Chondrocyte (in vitro differentiated cells): Measurements from ENCODE around the gene MAGOHB. TPM values are rescaled to one million over a fixed set of nuclear protein-coding genes. Genes with fewer than 3 reads are reported as not detected.
A peak's percentile ranks its signal among the peaks of the same experiment; 100 is the strongest.

Source experiments
- DNase-seq: peaks from one replicate; pipeline ENCODE4 v3.0.0; 2021; ENCODE audit warnings: mixed read lengths, low spot score
- H3K27ac Mint-ChIP-seq: one replicate; pipeline ENCODE4 v1.8.0; 2021; ENCODE audit warnings: mild to moderate bottlenecking, moderate library complexity, mixed read lengths; ENCODE audit not compliant: unreplicated experiment
- H3K27me3 Mint-ChIP-seq: 2 replicates; pipeline ENCODE4 v1.8.0; 2021; ENCODE audit warnings: low read depth, mixed read lengths
- H3K36me3 Mint-ChIP-seq: 2 replicates; pipeline ENCODE4 v1.8.0; 2021; ENCODE audit warnings: low read depth, mixed read lengths
- H3K4me1 Mint-ChIP-seq: 2 replicates; pipeline ENCODE4 v1.8.0; 2021; ENCODE audit warnings: low read depth, mild to moderate bottlenecking, mixed read lengths
- H3K4me3 Mint-ChIP-seq: one replicate; pipeline ENCODE4 v1.8.0; 2021; ENCODE audit warnings: mild to moderate bottlenecking, moderate library complexity, mixed read lengths; ENCODE audit not compliant: unreplicated experiment
- H3K9me3 Mint-ChIP-seq: 2 replicates; pipeline ENCODE4 v1.8.0; 2021; ENCODE audit warnings: low read depth, mixed read lengths
- total RNA-seq: library from RNA; stranded (reverse); gene quantifications from 3 replicates; pipeline ENCODE4 v1.2.1, GENCODE V29; 2021
- TF ChIP-seq, protein P1 (sequence below): fragments of 200-600 bp; sonication (generic); IDR thresholded peaks from 2 replicates; pipeline ENCODE4 v1.5.0; 2021; ENCODE audit warnings: antibody characterized with exemption, mild to moderate bottlenecking, moderate library complexity

Gene MAGOHB
- total RNA-seq, 1 donor from 2014 or later = 40.9 TPM

DNA sequence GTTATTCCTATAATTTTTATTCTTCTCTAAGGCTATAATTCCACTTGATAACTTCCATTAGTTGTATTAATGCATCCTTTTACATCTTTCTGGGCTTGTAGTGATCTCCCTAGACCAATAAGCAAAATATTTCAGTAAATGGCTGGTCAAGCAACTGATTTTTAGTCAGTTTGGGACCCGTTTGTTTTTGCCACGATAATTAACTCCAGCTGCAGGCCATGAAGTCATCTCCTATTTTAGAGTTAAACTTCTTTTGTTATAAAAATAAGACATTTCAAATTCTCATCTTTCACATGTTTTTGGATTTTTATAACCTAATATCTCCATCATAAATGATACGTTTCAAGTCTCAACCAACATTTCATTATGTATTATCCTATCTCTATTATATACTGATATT is 49.4 kb downstream of the MAGOHB start:
- H3K36me3 Mint-ChIP-seq = no peaks in the 10 kb centered on the region
- H3K9me3 Mint-ChIP-seq = no peaks in the 10 kb centered on the region
- TF ChIP-seq, protein P1, sequence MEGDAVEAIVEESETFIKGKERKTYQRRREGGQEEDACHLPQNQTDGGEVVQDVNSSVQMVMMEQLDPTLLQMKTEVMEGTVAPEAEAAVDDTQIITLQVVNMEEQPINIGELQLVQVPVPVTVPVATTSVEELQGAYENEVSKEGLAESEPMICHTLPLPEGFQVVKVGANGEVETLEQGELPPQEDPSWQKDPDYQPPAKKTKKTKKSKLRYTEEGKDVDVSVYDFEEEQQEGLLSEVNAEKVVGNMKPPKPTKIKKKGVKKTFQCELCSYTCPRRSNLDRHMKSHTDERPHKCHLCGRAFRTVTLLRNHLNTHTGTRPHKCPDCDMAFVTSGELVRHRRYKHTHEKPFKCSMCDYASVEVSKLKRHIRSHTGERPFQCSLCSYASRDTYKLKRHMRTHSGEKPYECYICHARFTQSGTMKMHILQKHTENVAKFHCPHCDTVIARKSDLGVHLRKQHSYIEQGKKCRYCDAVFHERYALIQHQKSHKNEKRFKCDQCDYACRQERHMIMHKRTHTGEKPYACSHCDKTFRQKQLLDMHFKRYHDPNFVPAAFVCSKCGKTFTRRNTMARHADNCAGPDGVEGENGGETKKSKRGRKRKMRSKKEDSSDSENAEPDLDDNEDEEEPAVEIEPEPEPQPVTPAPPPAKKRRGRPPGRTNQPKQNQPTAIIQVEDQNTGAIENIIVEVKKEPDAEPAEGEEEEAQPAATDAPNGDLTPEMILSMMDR = no peak
- no peaks in the 10 kb centered on the region for H3K27me3 Mint-ChIP-seq
- DNase-seq = no peak
- H3K4me1 Mint-ChIP-seq = no peaks in the 10 kb centered on the region
- H3K4me3 Mint-ChIP-seq = no peak overlapping the region
- H3K27ac Mint-ChIP-seq = no peak overlapping the region

DNA sequence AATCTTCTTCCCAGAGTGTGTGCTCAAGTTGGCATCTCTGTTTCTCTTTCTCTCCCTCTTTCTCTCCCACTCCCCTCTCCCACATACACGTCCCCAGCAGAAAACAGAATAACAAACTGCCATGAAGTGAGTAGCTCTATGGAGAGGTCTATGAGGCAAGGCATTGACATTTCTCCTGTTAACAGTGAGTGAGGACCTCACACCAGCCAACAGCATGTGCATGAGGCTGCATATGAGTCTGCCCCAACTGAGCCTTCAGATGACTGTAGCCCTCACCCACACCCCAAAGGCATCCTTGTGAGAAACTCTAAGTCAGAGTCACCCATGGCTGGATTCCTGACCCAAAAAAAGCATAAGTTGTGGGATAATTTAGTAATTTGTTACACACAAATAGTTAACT is 50.4 kb downstream of the MAGOHB start:
- H3K27ac Mint-ChIP-seq = no peak overlapping the region
- no peaks in the 10 kb centered on the region for H3K27me3 Mint-ChIP-seq
- no peaks in the 10 kb centered on the region for H3K36me3 Mint-ChIP-seq
- H3K9me3 Mint-ChIP-seq = no peaks in the 10 kb centered on the region
- DNase-seq = no peak
- TF ChIP-seq, protein P1 = no peak
- no peaks in the 10 kb centered on the region for H3K4me1 Mint-ChIP-seq
- H3K4me3 Mint-ChIP-seq = no peak overlapping the region

DNA sequence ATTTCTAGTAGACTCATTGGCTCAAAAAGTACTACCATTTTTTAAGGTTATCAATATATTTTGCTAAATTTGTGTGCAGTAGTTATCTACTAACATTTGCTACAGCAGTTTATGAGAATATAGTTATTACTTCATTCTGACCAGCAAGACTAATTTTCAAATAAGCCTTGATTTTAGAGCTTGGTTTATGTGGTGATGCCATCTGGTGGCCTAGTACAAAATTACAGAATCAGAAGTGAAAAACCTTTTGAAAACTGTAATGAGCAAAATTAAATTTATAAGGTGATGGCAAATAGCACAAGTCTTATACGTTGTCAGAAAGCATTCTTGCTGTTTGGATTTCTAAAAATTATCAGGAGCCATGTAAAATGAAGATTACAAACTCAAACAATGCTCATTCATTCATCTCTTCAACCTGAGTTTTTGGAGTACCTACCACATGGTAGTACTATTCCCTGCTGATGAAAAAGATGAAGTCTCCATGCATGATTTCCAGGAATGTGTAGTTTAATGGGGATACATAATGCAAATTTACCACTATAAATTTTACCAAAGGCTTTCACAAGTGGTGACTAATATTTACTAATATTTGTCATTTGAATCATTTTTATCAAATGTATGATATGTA is 51.0 kb downstream of the MAGOHB start:
- Mint-ChIP-seq H3K36me3 (no peaks in the 10 kb centered on the region), H3K4me3 (no peak overlapping the region), H3K27me3 (peaks cover 2% of the 10 kb centered on the region), H3K9me3 (no peaks in the 10 kb centered on the region), H3K4me1 (no peaks in the 10 kb centered on the region), H3K27ac (no peak overlapping the region)
- DNase-seq = no peak
- TF ChIP-seq, protein P1 = peak; percentile 93

DNA sequence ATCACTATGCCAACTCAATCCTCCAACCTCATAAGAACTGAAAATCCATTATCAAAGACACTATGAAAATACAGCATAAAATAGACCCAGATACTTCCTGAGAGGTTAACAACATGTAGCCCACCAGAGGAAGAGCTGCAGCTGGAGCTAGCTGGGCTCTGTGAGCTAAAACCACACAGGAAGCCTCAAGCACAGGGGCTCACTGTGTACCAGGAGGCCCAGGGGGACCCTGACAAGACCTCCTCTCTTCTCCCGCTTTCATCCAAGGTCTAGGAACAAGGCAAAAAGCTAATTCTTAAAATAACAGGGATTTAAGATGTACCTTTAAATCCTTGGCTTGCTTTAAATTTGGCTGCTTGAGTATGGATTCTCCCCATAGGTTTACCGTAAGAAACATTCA is 54.2 kb downstream of the MAGOHB start:
- H3K36me3 Mint-ChIP-seq = no peaks in the 10 kb centered on the region
- no peak for DNase-seq
- H3K27me3 Mint-ChIP-seq = peaks cover 7% of the 10 kb centered on the region
- no peaks in the 10 kb centered on the region for H3K4me1 Mint-ChIP-seq
- H3K9me3 Mint-ChIP-seq = no peaks in the 10 kb centered on the region
- no peak overlapping the region for H3K4me3 Mint-ChIP-seq
- TF ChIP-seq, protein P1 = no peak
- H3K27ac Mint-ChIP-seq = no peak overlapping the region

DNA sequence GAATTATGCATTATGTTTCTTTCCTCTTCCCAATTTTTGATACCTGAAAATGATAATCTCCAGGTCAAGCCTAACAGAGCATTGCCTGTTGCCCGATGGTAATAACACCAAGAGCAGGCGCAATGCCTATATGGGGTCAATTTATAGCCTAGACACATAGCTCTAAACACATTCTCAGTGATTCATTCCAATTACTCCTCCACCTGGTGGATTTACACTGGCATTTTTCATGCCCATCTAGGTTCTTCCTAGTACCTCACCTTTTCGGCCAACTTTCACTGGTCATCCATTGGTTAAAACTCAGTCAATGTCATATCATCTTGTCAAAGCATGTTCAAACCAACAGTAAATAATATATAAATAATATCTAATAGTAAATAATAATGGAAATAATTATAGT is 54.6 kb downstream of the MAGOHB start:
- H3K27ac Mint-ChIP-seq = no peak overlapping the region
- no peak overlapping the region for H3K4me3 Mint-ChIP-seq
- H3K4me1 Mint-ChIP-seq = no peaks in the 10 kb centered on the region
- TF ChIP-seq, protein P1 = peak; percentile 36
- peaks cover 7% of the 10 kb centered on the region for H3K27me3 Mint-ChIP-seq
- H3K36me3 Mint-ChIP-seq = no peaks in the 10 kb centered on the region
- no peak for DNase-seq
- H3K9me3 Mint-ChIP-seq = no peaks in the 10 kb centered on the region
